Cerebellar nuclear complex (tissue), 1 donor: ENCODE measurements around the gene TPTE.
"Not testable (repeated sequence)": the region's sequence is repeated elsewhere in the genome, so short reads cannot be mapped to it uniquely, and the experiment has no call there.

Experiments
- DNase-seq, 2 experiments: peaks; one replicate each; lab custom pipeline; 2025; lab: John Stamatoyannopoulos, UW

The TPTE gene

GRCh38 chr21:10521091-10521598 is at the start of gene TPTE:
TSS of gene TPTE (plus strand) at chr21:10521583. CDS start at chr21:10538724, 17,141 bp downstream.
- no peak for DNase-seq

- DNase-seq: not testable (repeated sequence)
Measured at GRCh38 chr21:10471999-10472398, 49.4 kb upstream of the TPTE start.

- not testable (repeated sequence) for DNase-seq
Measured at GRCh38 chr21:10477794-10478193, 43.6 kb upstream of the TPTE start.

- DNase-seq: not testable (repeated sequence)
Measured at GRCh38 chr21:10479875-10480274, 41.5 kb upstream of the TPTE start.

- not testable (repeated sequence) for DNase-seq
Measured at GRCh38 chr21:10484864-10485263, 36.5 kb upstream of the TPTE start.

GRCh38 chr21:10490453-10490852 is 30.9 kb upstream of the TPTE start:
- not testable (repeated sequence) for DNase-seq

- no peak for DNase-seq
Measured at GRCh38 chr21:10511116-10511515, 10.3 kb upstream of the TPTE start.

- DNase-seq: not testable (repeated sequence)
Measured at GRCh38 chr21:10516889-10517288, 4.5 kb upstream of the TPTE start.

GRCh38 chr21:10517904-10518303 is 3.5 kb upstream of the TPTE start:
- DNase-seq: not testable (repeated sequence)

- not testable (repeated sequence) for DNase-seq
Measured at GRCh38 chr21:10521835-10522500, 585 bp downstream of the TPTE start.

GRCh38 chr21:10539956-10540355 is 18.6 kb downstream of the TPTE start:
- DNase-seq: no peak

GRCh38 chr21:10544376-10544775 is 23.0 kb downstream of the TPTE start:
- not testable (repeated sequence) for DNase-seq

GRCh38 chr21:10547868-10548267 is 26.5 kb downstream of the TPTE start:
- DNase-seq: not testable (repeated sequence)

GRCh38 chr21:10548331-10548954 is 27.1 kb downstream of the TPTE start:
- DNase-seq: not testable (repeated sequence)

- DNase-seq: not testable (repeated sequence)
Measured at GRCh38 chr21:10570803-10571202, 49.4 kb downstream of the TPTE start.

- not testable (repeated sequence) for DNase-seq
Measured at GRCh38 chr21:10574531-10575310, 53.3 kb downstream of the TPTE start.

- no peak for DNase-seq
Measured at GRCh38 chr21:10575311-10575667, 53.9 kb downstream of the TPTE start.

GRCh38 chr21:10578910-10579309 is 57.5 kb downstream of the TPTE start:
- not testable (repeated sequence) for DNase-seq

GRCh38 chr21:10589115-10589514 is 67.7 kb downstream of the TPTE start:
- DNase-seq: not testable (repeated sequence)

- DNase-seq: not testable (repeated sequence)
Measured at GRCh38 chr21:10607074-10607473, 85.7 kb downstream of the TPTE start.

GRCh38 chr21:10614285-10614684 is 92.9 kb downstream of the TPTE start:
- DNase-seq: not testable (repeated sequence)

- DNase-seq: not testable (repeated sequence)
Measured at GRCh38 chr21:10616061-10616460, 94.7 kb downstream of the TPTE start.
